GM12878 (cell line): ENCODE data around the gene NAV3. TPM values are rescaled to one million over a fixed set of nuclear protein-coding genes. Genes with fewer than 3 reads are reported as not detected.

Source experiments
- ATAC-seq: fragments of 200-7000 bp; cut with Tn5 transposase; 3 replicates; pipeline ENCODE4 v1.9.1; 2020; ENCODE audit warnings: mild to moderate bottlenecking, moderate library complexity
- BruUV-seq: library from RNA; stranded (reverse); fragments of 400-500 nt; replicated peaks from 2 replicates; lab custom pipeline; 2021; lab: Mats Ljungman, UMichigan
- CTCF ChIA-PET: fragments of 300-600 bp; sonication (Branson Sonifier 250); formaldehyde crosslinking; extraction: SDS; loops from one replicate; lab custom pipeline; 2021; ENCODE audit warnings: inconsistent platforms; lab: Yijun Ruan, JAX
- POLR2A ChIA-PET: fragments of 350-600 bp; formaldehyde crosslinking; extraction: SDS; loops from one replicate; lab custom pipeline; 2021; ENCODE audit warnings: inconsistent platforms; lab: Charles Lee
- RAD21 ChIA-PET: fragments of 300-600 bp; sonication (Branson Sonifier 250); formaldehyde crosslinking; loops from one replicate; lab custom pipeline; 2023; ENCODE audit warnings: antibody characterized with exemption; ENCODE audit not compliant: unreplicated experiment; lab: Charles Lee
- SMC1A ChIA-PET: fragments of 300-600 bp; sonication (Branson Sonifier 250); formaldehyde crosslinking; loops from one replicate; lab custom pipeline; 2023; ENCODE audit not compliant: unreplicated experiment, uncharacterized antibody; lab: Charles Lee
- DNase-seq: peaks from one replicate; pipeline ENCODE4 v3.0.0-alpha.2; 2011; ENCODE audit warnings: low read depth, low spot score
- FAIRE-seq: peaks from 3 replicates; lab custom pipeline; 2011; peaks lifted over from hg19 to GRCh38; lab: Jason Lieb, UNC
- H2AFZ ChIP-seq: 2 replicates; pipeline ENCODE4 v1.6.0; 2011; ENCODE audit warnings: low read depth, low read length, control low read depth; ENCODE audit not compliant: control insufficient read depth
- H3K27ac ChIP-seq: 2 replicates; pipeline ENCODE4 v1.5.1; 2011; ENCODE audit warnings: control low read depth; ENCODE audit not compliant: control insufficient read depth, insufficient read depth
- H3K27me3 ChIP-seq, 2 experiments: replicated peaks in 1 of 2; 2 replicates each; pipeline versions ENCODE4 v1.6.0 to v1.6.1; 2011; ENCODE audit warnings: low read length in 1 of 2; ENCODE audit not compliant: control insufficient read depth in 2 of 2, insufficient read depth in 2 of 2
- H3K36me3 ChIP-seq, 2 experiments: 2 replicates each; pipeline ENCODE4 v1.5.1; 2011; ENCODE audit warnings: low read length in 1 of 2; ENCODE audit not compliant: control insufficient read depth in 2 of 2, insufficient read depth in 2 of 2
- H3K4me1 ChIP-seq: 2 replicates; pipeline ENCODE4 v1.6.1; 2011; ENCODE audit warnings: mild to moderate bottlenecking, low read length, moderate library complexity, mixed read lengths; ENCODE audit not compliant: control insufficient read depth, insufficient read depth
- H3K4me2 ChIP-seq: 2 replicates; pipeline ENCODE4 v1.6.0; 2011; ENCODE audit warnings: control low read depth; ENCODE audit not compliant: control insufficient read depth, insufficient read depth
- H3K4me3 ChIP-seq: fragments of 200-600 bp; sonication (generic); 2 replicates; pipeline ENCODE4 v1.5.1; 2016
- H3K79me2 ChIP-seq: 2 replicates; pipeline ENCODE4 v1.6.0; 2011; ENCODE audit warnings: low read length; ENCODE audit not compliant: control insufficient read depth, insufficient read depth
- H3K9ac ChIP-seq: 2 replicates; pipeline ENCODE4 v1.8.0; 2011; ENCODE audit warnings: low read length, control low read depth, mixed read lengths; ENCODE audit not compliant: control insufficient read depth, insufficient read depth
- H3K9me3 ChIP-seq: replicated peaks from 3 replicates; pipeline ENCODE4 v1.5.1; 2011; ENCODE audit warnings: mild to moderate bottlenecking, low read length; ENCODE audit not compliant: control insufficient read depth, insufficient read depth
- H4K20me1 ChIP-seq: 2 replicates; pipeline ENCODE4 v1.6.0; 2011; ENCODE audit not compliant: control insufficient read depth, insufficient read depth
- ASH2L ChIP-seq: fragments of 300-600, 200-600 bp; sonication (generic); IDR thresholded peaks from 2 replicates; pipeline ENCODE4 v1.6.1; 2017; ENCODE audit warnings: low read depth, mild to moderate bottlenecking, borderline replicate concordance
- E2F4 ChIP-seq: IDR thresholded peaks from 2 replicates; pipeline ENCODE4 v1.6.1; 2012; ENCODE audit warnings: low read depth, low read length, improper control_type of control experiment
- FOS ChIP-seq: IDR thresholded peaks from 3 replicates; pipeline ENCODE4 v1.6.1; 2011; ENCODE audit warnings: borderline replicate concordance; ENCODE audit not compliant: insufficient read length; ENCODE audit errors: extremely low read depth
- FOXK2 ChIP-seq: fragments of 450-650 bp; IDR thresholded peaks from 2 replicates; pipeline ENCODE4 v1.6.1; 2017; ENCODE audit warnings: mild to moderate bottlenecking, moderate library complexity
- GABPA ChIP-seq: IDR thresholded peaks from 2 replicates; pipeline ENCODE4 v1.6.1; 2014; ENCODE audit warnings: antibody characterized with exemption, low read depth, mild to moderate bottlenecking, inconsistent platforms
- IKZF1 ChIP-seq: fragments of 450-650 bp; conservative IDR thresholded peaks from 2 replicates; pipeline ENCODE4 v1.6.1; 2017; ENCODE audit warnings: antibody characterized with exemption, mild to moderate bottlenecking
- JUNB ChIP-seq: IDR thresholded peaks from 2 replicates; pipeline ENCODE4 v1.6.1; 2016; ENCODE audit warnings: antibody characterized with exemption, mild to moderate bottlenecking
- MYB ChIP-seq: fragments of 150-350 bp; IDR thresholded peaks from 2 replicates; pipeline ENCODE4 v1.6.1; 2014; ENCODE audit warnings: mild to moderate bottlenecking, low read depth, low read length, borderline replicate concordance
- NFYA ChIP-seq: IDR thresholded peaks from 2 replicates; pipeline ENCODE4 v1.6.1; 2011; ENCODE audit warnings: low read depth, mild to moderate bottlenecking, low read length, improper control_type of control experiment, borderline replicate concordance
- POLR2A ChIP-seq: IDR thresholded peaks from 2 replicates; pipeline ENCODE4 v1.6.1; 2011; ENCODE audit warnings: low read depth, mild to moderate bottlenecking, low read length
- POLR2AphosphoS5 ChIP-seq: IDR thresholded peaks from 2 replicates; pipeline ENCODE4 v1.6.1; 2011; ENCODE audit warnings: mild to moderate bottlenecking, low read length, inconsistent platforms
- RBBP5 ChIP-seq: fragments of 200-600 bp; sonication (generic); conservative IDR thresholded peaks from 2 replicates; pipeline ENCODE4 v1.6.1; 2016
- RELB ChIP-seq: fragments of 450-650 bp; IDR thresholded peaks from 2 replicates; pipeline ENCODE4 v1.6.1; 2017; ENCODE audit warnings: low read depth, mild to moderate bottlenecking, moderate library complexity
- REST ChIP-seq: IDR thresholded peaks from 2 replicates; pipeline ENCODE4 v1.6.1; 2012; ENCODE audit warnings: mild to moderate bottlenecking, low read depth, low read length
- RUNX3 ChIP-seq: IDR thresholded peaks from 2 replicates; pipeline ENCODE4 v1.6.1; 2012; ENCODE audit warnings: low read length, inconsistent platforms
- SIN3A ChIP-seq: IDR thresholded peaks from 2 replicates; pipeline ENCODE4 v1.6.1; 2012; ENCODE audit warnings: low read depth, low read length, improper control_type of control experiment
- SMAD5 ChIP-seq: IDR thresholded peaks from 2 replicates; pipeline ENCODE4 v1.6.1; 2016; ENCODE audit warnings: antibody characterized with exemption, low read depth
- YY1 ChIP-seq: IDR thresholded peaks from 2 replicates; pipeline ENCODE4 v1.6.1; 2011; ENCODE audit warnings: low read depth, mild to moderate bottlenecking, low read length
- WGBS: methylation state at CpG from one replicate; pipeline ENCODE4 v1.1.6; 2016; ENCODE audit warnings: low lambda C conversion rate; ENCODE audit not compliant: insufficient replicate concordance, insufficient coverage; ENCODE audit errors: missing lambda C conversion rate; 5-methylcytosine and 5-hydroxymethylcytosine counted together
- in situ Hi-C: fragments of 300-500 bp; cut with MboI; formaldehyde crosslinking; loops from 9 replicates; pipeline ENCODE4 v1.14.3; 2018; ENCODE audit warnings: mixed read lengths
- intact Hi-C: fragments of 100-400 bp; cut with micrococcal nuclease; formaldehyde crosslinking; loops from one replicate; pipeline ENCODE4 v1.14.2; 2022; ENCODE audit not compliant: unreplicated experiment
- polyA plus RNA-seq, 11 experiments: library from polyadenylated mRNA; depleted of rRNA in 4 of 11; unstranded in 6 of 11; stranded (reverse) in 5 of 11; fragments of >200 nt; fragmentation: Nextera tagmentation in 4 of 11; fragmentation: Illumina TruSeq in 1 of 11; extraction: Ambion mirVana in 4 of 11; extraction: Trizol in 1 of 11; gene quantifications; 1 replicate in 1 of 11; 2 replicates in 10 of 11; pipeline versions ENCODE4 v1.2.1 to v1.2.3, GENCODE V29; 2011 to 2016; ENCODE audit warnings: inconsistent platforms in 2 of 11, missing spikeins in 2 of 11, low read depth in 1 of 11
- total RNA-seq, 4 experiments: library from RNA; depleted of rRNA in 3 of 4; stranded (reverse); fragments of >200 nt in 3 of 4; fragmentation: Illumina TruSeq in 1 of 4; extraction: Trizol in 1 of 4; gene quantifications; 2 replicates each; pipeline versions ENCODE4 v1.2.1 to v1.2.3, GENCODE V29; 2013 to 2021

NAV3 gene
- total and polyA plus RNA-seq, 10 of the 15 experiments (the other 5 are each of a cell fraction or from before 2014, with no cell fraction given) = 0.05 to 0.51 (median 0.22) TPM; not detected in 1

GRCh38 chr12:77842430-77842829, 11.7 kb downstream of the NAV3 start:
- intact Hi-C loops = no loop called here
- ChIA-PET SMC1A (interaction anchor here (0.8 to 2.9 kb wide), 5 partner anchors 9 to 25 kb away, joined by 3 to 18 read pairs (median 7); partner anchors contain the start of gene NAV3), RAD21 (interaction anchor here (1.2 to 1.5 kb wide), 2 partner anchors 12 to 27 kb away, joined by 3 to 5 read pairs; partner anchors contain the start of gene NAV3), CTCF (interaction anchor here (0.8 to 1.6 kb wide), 3 partner anchors 9 to 25 kb away, joined by 3 to 8 read pairs (median 3); no protein-coding TSS in a partner anchor), POLR2A (no interaction called here)
- Histone ChIP-seq H3K36me3 (no peaks in the 10 kb centered on the region), H3K9ac (no peak overlapping the region), H4K20me1 (no peaks in the 10 kb centered on the region), H3K27ac (no peak overlapping the region), H3K9me3 (no peaks in the 10 kb centered on the region), H2AFZ (peak overlapping the region; percentile 47), H3K4me2 (no peak overlapping the region), H3K4me1 (peaks cover 10% of the 10 kb centered on the region), H3K79me2 (no peaks in the 10 kb centered on the region), H3K4me3 (no peak overlapping the region), H3K27me3 (no peaks in the 10 kb centered on the region)
- ATAC-seq (no peak), DNase-seq (no peak), FAIRE-seq (peak; percentile 41)
- 46% methylated on average over 5 of the region's 5 CpGs for WGBS
- in situ Hi-C loops = no loop called here
- no TSS peak for BruUV-seq
- TF ChIP-seq IKZF1 (no peak), YY1 (no peak), MYB (no peak), RELB (no peak), E2F4 (no peak), SIN3A (no peak), SMAD5 (no peak), RUNX3 (no peak), POLR2AphosphoS5 (no peak), NFYA (no peak), POLR2A (no peak), REST (no peak), JUNB (no peak), GABPA (no peak), FOS (no peak), ASH2L (no peak), FOXK2 (no peak), RBBP5 (no peak)
